IMR-90 (cell line): ENCODE results near the gene PC. TPM values are rescaled to one million over a fixed set of nuclear protein-coding genes. Genes with fewer than 3 reads are reported as not detected.

Source experiments
- ATAC-seq: fragments of 200-7000 bp; cut with Tn5 transposase; 2 replicates; pipeline ENCODE4 v1.9.1; 2020; ENCODE audit warnings: low read depth, mild to moderate bottlenecking, moderate library complexity
- BruUV-seq: library from RNA; stranded (reverse); fragments of 400-500 nt; replicated peaks from 2 replicates; lab custom pipeline; 2021; lab: Mats Ljungman, UMichigan
- CTCF ChIA-PET: fragments of 300-600 bp; formaldehyde crosslinking; extraction: SDS; loops from one replicate; lab custom pipeline; 2021; ENCODE audit warnings: antibody characterized with exemption; lab: Yijun Ruan, JAX
- POLR2A ChIA-PET: fragments of 300-600 bp; sonication (Branson Sonifier 250); formaldehyde crosslinking; loops from one replicate; lab custom pipeline; 2022; ENCODE audit warnings: antibody characterized with exemption; ENCODE audit not compliant: unreplicated experiment; lab: Charles Lee
- DNase-seq: peaks from one replicate; pipeline ENCODE4 v3.0.0; 2013
- H2AFZ ChIP-seq: replicated peaks from 2 replicates; pipeline ENCODE3; 2013; ENCODE audit warnings: low read length, mild to moderate bottlenecking; ENCODE audit not compliant: poor library complexity
- H2AK5ac ChIP-seq: 2 replicates; pipeline ENCODE4 v1.6.1; 2013; ENCODE audit warnings: low read depth, low read length, inconsistent platforms
- H2AK9ac ChIP-seq: replicated peaks from 2 replicates; pipeline ENCODE3; 2013; ENCODE audit warnings: mild to moderate bottlenecking, low read depth, low read length, moderate library complexity; ENCODE audit not compliant: poor library complexity
- H2BK120ac ChIP-seq: 2 replicates; pipeline ENCODE4 v1.6.1; 2013; ENCODE audit warnings: low read depth, low read length, inconsistent platforms
- H2BK15ac ChIP-seq: 3 replicates; pipeline ENCODE4 v1.6.1; 2013; ENCODE audit warnings: low read depth, low read length, inconsistent platforms
- H2BK20ac ChIP-seq: 2 replicates; pipeline ENCODE4 v1.6.1; 2013; ENCODE audit warnings: low read depth, mild to moderate bottlenecking, inconsistent platforms, low read length, moderate library complexity
- H2BK5ac ChIP-seq: 2 replicates; pipeline ENCODE4 v1.6.1; 2013; ENCODE audit warnings: mild to moderate bottlenecking, low read depth, low read length, inconsistent platforms; ENCODE audit not compliant: poor library complexity, severe bottlenecking
- H3K14ac ChIP-seq: replicated peaks from 2 replicates; pipeline ENCODE4 v1.6.1; 2013; ENCODE audit warnings: low read depth, low read length, inconsistent platforms
- H3K18ac ChIP-seq: 2 replicates; pipeline ENCODE4 v1.6.1; 2013; ENCODE audit warnings: low read depth, low read length, control low read depth
- H3K23ac ChIP-seq: 2 replicates; pipeline ENCODE4 v1.6.1; 2013; ENCODE audit warnings: low read depth, low read length, inconsistent platforms
- H3K27ac ChIP-seq: 2 replicates; pipeline ENCODE4 v1.5.1; 2013; ENCODE audit warnings: mild to moderate bottlenecking, control low read depth, low read length; ENCODE audit not compliant: insufficient read depth
- H3K27me3 ChIP-seq: 2 replicates; pipeline ENCODE4 v1.6.1; 2013; ENCODE audit warnings: low read length; ENCODE audit not compliant: control insufficient read depth, insufficient read depth
- H3K36me3 ChIP-seq: 2 replicates; pipeline ENCODE4 v1.6.1; 2013; ENCODE audit warnings: low read length, mixed read lengths; ENCODE audit not compliant: control insufficient read depth, insufficient read depth
- H3K4ac ChIP-seq: 2 replicates; pipeline ENCODE4 v1.6.1; 2013; ENCODE audit warnings: low read depth, low read length, inconsistent platforms
- H3K4me1 ChIP-seq: 2 replicates; pipeline ENCODE4 v1.6.1; 2013; ENCODE audit warnings: low read length, mixed read lengths; ENCODE audit not compliant: control insufficient read depth, insufficient read depth
- H3K4me2 ChIP-seq: 2 replicates; pipeline ENCODE4 v1.6.1; 2013; ENCODE audit warnings: low read depth, mild to moderate bottlenecking, control low read depth, low read length, moderate library complexity
- H3K4me3 ChIP-seq: 2 replicates; pipeline ENCODE4 v1.5.1; 2013; ENCODE audit warnings: low read depth, mild to moderate bottlenecking, control low read depth, low read length, moderate library complexity; ENCODE audit not compliant: insufficient read depth
- H3K56ac ChIP-seq: 2 replicates; pipeline ENCODE4 v1.6.1; 2013; ENCODE audit warnings: low read length, inconsistent platforms; ENCODE audit not compliant: insufficient read depth; ENCODE audit errors: extremely low read depth
- H3K79me1 ChIP-seq, 2 experiments: 2 replicates each; pipeline ENCODE4 v1.6.1; 2013; ENCODE audit warnings: low read length in 2 of 2, inconsistent platforms in 1 of 2, low read depth in 1 of 2
- H3K9ac ChIP-seq: 2 replicates; pipeline ENCODE4 v1.6.1; 2013; ENCODE audit warnings: low read depth, low read length, control low read depth
- H3K9me1 ChIP-seq: 2 replicates; pipeline ENCODE4 v1.6.1; 2013; ENCODE audit warnings: low read length, inconsistent platforms; ENCODE audit not compliant: insufficient read depth
- H3K9me3 ChIP-seq: 2 replicates; pipeline ENCODE4 v1.6.1; 2013; ENCODE audit warnings: low read length; ENCODE audit not compliant: control insufficient read depth, insufficient read depth
- H4K20me1 ChIP-seq: 2 replicates; pipeline ENCODE4 v1.6.1; 2013; ENCODE audit warnings: low read length, inconsistent platforms; ENCODE audit not compliant: insufficient read depth
- H4K5ac ChIP-seq: 2 replicates; pipeline ENCODE4 v1.6.1; 2013; ENCODE audit warnings: mild to moderate bottlenecking, low read depth, low read length, control low read depth
- H4K8ac ChIP-seq, 2 experiments: 2 replicates each; pipeline ENCODE4 v1.6.1; 2013; ENCODE audit warnings: low read depth in 2 of 2, low read length in 2 of 2, control low read depth in 1 of 2, inconsistent platforms in 1 of 2
- H4K91ac ChIP-seq: 2 replicates; pipeline ENCODE4 v1.6.1; 2013; ENCODE audit warnings: low read depth, low read length, inconsistent platforms; ENCODE audit not compliant: insufficient read depth
- BHLHE40 ChIP-seq: fragments of 150-350 bp; IDR thresholded peaks from 2 replicates; pipeline ENCODE4 v1.6.1; 2016; ENCODE audit warnings: mild to moderate bottlenecking, low read depth, low read length
- CEBPB ChIP-seq: IDR thresholded peaks from 2 replicates; pipeline ENCODE4 v1.6.1; 2012; ENCODE audit warnings: low read depth, low read length, improper control_type of control experiment
- ELK1 ChIP-seq: fragments of 150-350 bp; IDR thresholded peaks from 2 replicates; pipeline ENCODE4 v1.6.1; 2016; ENCODE audit warnings: low read depth, mild to moderate bottlenecking, low read length, moderate library complexity, borderline replicate concordance
- MAZ ChIP-seq: IDR thresholded peaks from 2 replicates; pipeline ENCODE4 v1.6.1; 2012; ENCODE audit warnings: low read depth, mild to moderate bottlenecking, low read length, improper control_type of control experiment, moderate library complexity, borderline replicate concordance
- MXI1 ChIP-seq: IDR thresholded peaks from 2 replicates; pipeline ENCODE4 v1.6.1; 2012; ENCODE audit warnings: low read depth, mild to moderate bottlenecking, low read length, moderate library complexity, borderline replicate concordance
- RAD21 ChIP-seq: IDR thresholded peaks from 2 replicates; pipeline ENCODE4 v1.6.1; 2012; ENCODE audit warnings: low read length, improper control_type of control experiment
- RCOR1 ChIP-seq: IDR thresholded peaks from 2 replicates; pipeline ENCODE4 v1.6.1; 2012; ENCODE audit warnings: mild to moderate bottlenecking, low read length, improper control_type of control experiment; ENCODE audit not compliant: insufficient replicate concordance
- WGBS, 2 experiments: methylation state at CpG; one replicate each; pipeline versions ENCODE4 v1.1.5 to v1.1.7; 2013; ENCODE audit warnings: missing lambda C conversion rate in 2 of 2; ENCODE audit not compliant: insufficient read length in 1 of 2; ENCODE audit errors: extremely low coverage in 2 of 2; 5-methylcytosine and 5-hydroxymethylcytosine counted together
- dilution Hi-C: fragments of 300-500 bp; cut with HindIII; formaldehyde crosslinking; loops from one replicate; pipeline ENCODE4 v1.14.3; 2018; ENCODE audit warnings: low sequenced_read_pairs; ENCODE audit not compliant: unreplicated experiment
- in situ Hi-C: fragments of 300-500 bp; cut with MboI; formaldehyde crosslinking; loops from 3 replicates; pipeline ENCODE4 v1.14.3; 2019; ENCODE audit warnings: low sequenced_read_pairs, inconsistent platforms, mixed read lengths
- intact Hi-C: fragments of 100-400 bp; cut with micrococcal nuclease; formaldehyde crosslinking; loops from 2 replicates; pipeline ENCODE4 v1.10.0; 2022
- polyA plus RNA-seq, 3 experiments: library from polyadenylated mRNA; depleted of rRNA; stranded (reverse); fragments of >200 nt; gene quantifications; 2 replicates each; pipeline ENCODE4 v1.2.3, GENCODE V29; 2012; ENCODE audit warnings: low replicate concordance in 1 of 3
- total RNA-seq: library from RNA; depleted of rRNA; stranded (reverse); fragments of >200 nt; gene quantifications from 2 replicates; pipeline ENCODE4 v1.2.3, GENCODE V29; 2012

The PC gene
- total and polyA plus RNA-seq, 2 of the 4 experiments (the other 2 are of a cell fraction) = 13.6 to 15.7 TPM

DNA sequence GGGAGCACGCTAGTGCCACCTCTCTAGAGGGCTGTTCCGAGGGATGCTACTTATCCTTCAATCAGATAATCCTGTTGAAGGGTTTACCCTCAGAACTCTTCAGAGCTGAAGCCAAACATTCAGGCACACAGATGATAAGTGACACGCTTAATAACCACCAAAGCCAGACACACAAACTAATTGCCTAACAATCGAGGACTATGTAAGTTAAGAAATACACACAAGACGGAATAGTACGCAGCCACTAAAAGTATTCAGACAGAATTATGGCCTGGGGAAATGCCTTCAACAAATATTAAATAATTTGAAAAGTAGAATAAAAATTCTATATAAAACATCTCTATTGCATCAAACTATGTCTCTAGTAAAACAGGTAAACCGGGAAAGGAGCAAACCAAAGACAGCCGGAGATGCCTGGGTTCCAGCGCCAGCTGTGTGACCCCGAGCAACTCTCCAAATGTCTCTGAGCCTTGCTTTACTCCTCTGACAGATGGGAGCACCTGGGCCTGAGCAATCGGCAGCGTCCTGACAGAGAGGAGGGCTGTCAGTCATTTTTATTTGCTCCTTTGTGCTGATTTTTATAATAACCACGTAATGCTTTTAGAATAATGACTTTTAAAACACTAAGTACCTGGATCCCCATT lies 90.0 kb downstream of the PC start:
- ATAC-seq = no peak
- no peaks in the 10 kb centered on the region for H3K79me1 ChIP-seq
- no peak overlapping the region for H4K8ac ChIP-seq
- TF ChIP-seq MAZ = no peak
- no peak for TF ChIP-seq MXI1
- no peak for TF ChIP-seq RCOR1
- no peak for TF ChIP-seq RAD21
- TF ChIP-seq BHLHE40 = no peak
- no peak for TF ChIP-seq CEBPB
- TF ChIP-seq ELK1 = no peak
- no peak overlapping the region for H3K56ac ChIP-seq
- no peak overlapping the region for H2BK15ac ChIP-seq
- H3K4ac ChIP-seq = no peak overlapping the region
- no CpG with 5 or more reads among the region's 13 CpGs for whole genome bisulfite sequencing, 2 experiments
- no peak overlapping the region for H2AFZ ChIP-seq
- in situ Hi-C loops = no loop called here
- no peak overlapping the region for H3K18ac ChIP-seq
- H3K9me3 ChIP-seq = no peaks in the 10 kb centered on the region
- H3K4me3 ChIP-seq = no peak overlapping the region
- no peak overlapping the region for H3K14ac ChIP-seq
- intact Hi-C loops = no loop called here
- no peak overlapping the region for H3K4me2 ChIP-seq
- dilution Hi-C loops = no loop called here
- no TSS peak for BruUV-seq
- no peak overlapping the region for H2BK120ac ChIP-seq
- ChIA-PET POLR2A (no interaction called here), CTCF (no interaction called here)
- H2AK5ac ChIP-seq = no peak overlapping the region
- H3K4me1 ChIP-seq = peaks cover 2% of the 10 kb centered on the region; the same call in 1 of the 2 replicates
- DNase-seq = no peak
- no peaks in the 10 kb centered on the region for H3K9me1 ChIP-seq
- H2BK20ac ChIP-seq = no peak overlapping the region
- no peak overlapping the region for H2BK5ac ChIP-seq
- no peak overlapping the region for H2AK9ac ChIP-seq
- H3K27ac ChIP-seq = no peak overlapping the region
- no peaks in the 10 kb centered on the region for H3K27me3 ChIP-seq
- peaks cover 54% of the 10 kb centered on the region; the same call in 1 of the 2 replicates for H3K36me3 ChIP-seq
- no peaks in the 10 kb centered on the region for H4K20me1 ChIP-seq
- no peak overlapping the region for H3K9ac ChIP-seq
- no peak overlapping the region for H4K5ac ChIP-seq
- no peak overlapping the region for H3K23ac ChIP-seq
- no peak overlapping the region for H4K91ac ChIP-seq
